Measurements from ENCODE around the gene SNTN.
"Not testable (repeated sequence)": the region's sequence is repeated elsewhere in the genome, so short reads cannot be mapped to it uniquely, and the experiment has no call there.

Gene SNTN

GRCh38 chr3:63652066-63652725, at the start of gene SNTN:
TSS of gene SNTN (plus strand) at chr3:63652675. CDS start at chr3:63652688, 13 bp downstream.
- DNase-seq (ENCODE audit: low read depth in 2 of 3, low spot score in 2 of 3): no peak

GRCh38 chr3:63607716-63608115, 44.8 kb upstream of the SNTN start:
- no peak for DNase-seq (ENCODE audit: low read depth in 2 of 3, low spot score in 2 of 3)

- DNase-seq (ENCODE audit: low read depth in 2 of 3, low spot score in 2 of 3): no peak
Measured at GRCh38 chr3:63609408-63609807, 43.1 kb upstream of the SNTN start.

DNA sequence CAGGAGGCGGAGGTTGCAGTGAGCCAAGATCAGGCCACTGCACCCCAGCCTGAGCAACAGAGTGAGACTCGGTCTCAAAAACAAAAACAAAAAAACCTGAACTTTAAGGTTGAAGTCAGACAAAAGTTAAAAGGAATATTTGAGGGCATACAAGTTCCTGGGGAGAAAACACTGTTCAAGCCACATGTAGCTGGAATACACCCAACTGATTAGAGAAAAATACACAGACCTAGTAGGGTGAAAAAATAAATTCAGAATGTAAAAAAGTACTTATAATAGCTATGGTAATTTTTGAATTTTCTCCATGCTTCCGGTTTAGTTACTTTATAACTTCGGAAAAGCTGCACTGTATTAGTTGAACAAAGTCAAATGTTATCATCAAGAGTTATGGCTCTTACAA, 42.6 kb upstream of the SNTN start:
- DNase-seq (ENCODE audit: low read depth in 2 of 3, low spot score in 2 of 3): no peak

DNA sequence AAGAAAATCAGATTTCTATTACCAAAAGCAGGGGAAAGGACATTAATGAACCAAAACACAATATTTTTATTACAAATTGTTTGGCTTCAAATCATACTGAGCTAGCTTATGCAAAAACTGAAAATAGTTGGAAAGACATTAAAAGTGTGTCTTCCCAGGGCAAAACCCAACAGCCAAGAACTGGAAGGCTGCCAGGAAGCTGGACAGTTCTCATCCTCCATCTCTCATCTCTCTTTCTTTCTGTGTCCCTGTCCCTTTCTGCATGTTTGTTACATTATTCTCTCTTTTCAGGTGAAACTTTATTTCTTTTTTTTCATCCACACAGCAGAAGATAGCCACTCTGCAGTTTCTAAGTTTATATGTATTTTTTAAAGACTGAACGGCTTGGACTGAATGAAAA, 41.1 kb upstream of the SNTN start:
- no peak for DNase-seq (ENCODE audit: low read depth in 2 of 3, low spot score in 2 of 3)

GRCh38 chr3:63613561-63613960, 38.9 kb upstream of the SNTN start:
- DNase-seq (ENCODE audit: low read depth in 2 of 3, low spot score in 2 of 3): no peak

- DNase-seq (ENCODE audit: low read depth in 2 of 3, low spot score in 2 of 3): no peak
Measured at GRCh38 chr3:63617391-63617790, 35.1 kb upstream of the SNTN start.

DNA sequence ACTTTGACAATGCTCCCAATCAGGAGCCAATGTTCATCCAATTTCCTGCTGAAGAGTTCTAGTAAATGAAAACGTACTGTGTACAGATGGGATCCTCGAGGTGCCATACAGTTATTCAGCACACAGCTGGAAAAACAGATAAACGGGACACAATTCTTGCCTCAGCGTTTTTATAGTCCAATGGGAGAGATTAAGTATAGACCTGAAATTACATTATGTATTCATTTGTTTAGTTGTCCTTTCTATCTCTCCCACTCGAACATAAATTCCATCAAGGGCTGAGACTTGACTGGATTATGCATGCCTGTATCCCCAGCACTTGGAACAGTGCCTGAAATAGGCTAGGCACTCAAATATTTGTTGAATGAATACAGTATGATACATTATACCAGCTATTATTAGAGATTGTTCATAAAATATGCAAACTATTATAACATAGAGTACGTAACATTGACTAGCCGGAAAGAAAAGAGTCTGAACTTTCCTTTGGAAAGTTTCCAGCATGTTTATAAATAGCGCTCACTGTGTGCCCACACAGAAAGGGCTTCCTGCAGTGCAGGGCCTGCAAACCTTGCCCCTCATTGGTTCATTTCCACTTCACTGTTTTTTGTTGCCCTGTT, 27.4 kb upstream of the SNTN start:
- DNase-seq (ENCODE audit: low read depth in 2 of 3, low spot score in 2 of 3): no peak

- DNase-seq (ENCODE audit: low read depth in 2 of 3, low spot score in 2 of 3): no peak
Measured at GRCh38 chr3:63631670-63632069, 20.8 kb upstream of the SNTN start.

DNA sequence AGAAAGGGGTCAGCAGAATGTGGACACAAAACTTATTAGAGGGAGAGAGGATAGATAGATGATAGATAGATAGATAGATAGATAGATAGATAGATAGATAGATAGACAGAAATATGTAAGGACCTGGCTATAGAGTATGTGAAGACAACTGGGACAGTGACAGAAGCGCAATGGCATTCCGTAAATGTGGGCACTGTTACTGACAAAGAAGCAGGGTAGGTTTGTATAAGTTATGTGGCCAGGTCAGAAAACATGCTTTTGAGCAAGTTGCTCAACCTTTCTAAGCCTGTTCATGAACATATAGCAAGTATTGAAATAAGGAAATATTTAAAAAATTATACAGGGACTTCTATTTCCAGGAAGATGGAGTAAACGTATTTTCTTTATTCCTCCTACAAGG, 17.3 kb upstream of the SNTN start:
- no peak for DNase-seq (ENCODE audit: low read depth in 2 of 3, low spot score in 2 of 3)

DNA sequence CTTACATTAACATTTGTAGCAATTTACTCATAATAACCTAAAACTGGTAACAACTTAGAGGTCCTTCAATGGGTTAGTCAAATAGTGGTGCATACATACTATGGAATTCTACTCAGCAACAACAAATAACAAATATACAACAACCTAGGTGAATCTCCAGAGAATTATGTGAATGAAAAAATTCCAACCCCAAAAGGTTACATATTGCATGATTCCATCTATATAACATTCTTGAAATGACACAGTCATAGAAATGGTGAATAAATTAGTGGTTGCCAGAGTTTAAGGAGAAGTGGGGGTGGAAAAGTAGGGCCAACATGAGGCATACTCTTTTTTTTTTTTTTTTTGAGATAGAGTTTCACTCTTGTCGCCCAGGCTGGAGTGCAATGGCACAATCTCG, 12.7 kb upstream of the SNTN start:
- no peak for DNase-seq (ENCODE audit: low read depth in 2 of 3, low spot score in 2 of 3)

DNA sequence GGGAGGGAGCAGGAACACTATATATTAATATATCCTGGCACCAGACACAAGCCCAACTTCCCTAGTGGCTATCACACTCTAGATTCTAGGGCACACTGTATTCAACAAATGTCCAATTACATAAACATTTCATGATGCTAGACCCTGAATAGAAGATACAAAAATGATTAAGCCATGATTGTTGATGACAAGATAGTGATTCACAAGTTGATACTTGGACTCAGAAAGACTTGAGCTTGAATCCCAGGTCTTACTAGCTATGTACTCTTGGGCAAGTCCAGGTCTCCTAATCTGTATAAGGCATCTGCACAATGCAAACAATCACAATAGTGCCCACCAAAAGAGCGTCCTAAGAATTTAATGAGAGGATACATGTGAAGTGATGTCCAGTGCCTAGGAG, 10.0 kb upstream of the SNTN start:
- no peak for DNase-seq (ENCODE audit: low read depth in 2 of 3, low spot score in 2 of 3)

DNA sequence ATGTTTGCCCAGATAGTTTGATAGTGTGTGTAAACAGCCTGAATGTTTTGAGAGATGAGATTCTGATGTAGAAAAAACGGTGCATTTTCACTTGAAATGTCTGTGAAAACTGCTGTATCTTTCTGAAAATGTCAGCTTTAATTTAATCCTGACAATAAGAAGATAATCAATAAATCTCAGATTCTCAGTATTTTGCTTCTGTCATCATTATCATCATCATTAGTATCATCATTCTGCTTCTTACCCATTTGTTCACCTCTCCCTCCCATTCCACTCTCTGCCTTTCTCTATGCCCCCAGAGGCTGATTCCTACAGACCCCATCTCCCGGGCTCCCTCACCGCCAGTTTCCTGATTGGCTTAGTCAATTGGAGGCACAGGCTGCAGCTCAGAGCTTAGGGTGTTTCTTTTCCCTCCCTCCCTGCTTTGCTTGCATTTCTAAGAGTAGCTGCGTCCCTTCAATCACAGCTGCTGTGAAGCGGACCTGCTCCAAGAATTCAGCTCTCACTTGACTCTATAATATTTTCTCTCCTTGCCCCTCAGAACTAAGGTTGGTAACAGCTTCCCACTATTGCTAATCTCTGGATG, 8.2 kb upstream of the SNTN start:
- DNase-seq (ENCODE audit: low read depth in 2 of 3, low spot score in 2 of 3): no peak

GRCh38 chr3:63644928-63645781, 7.3 kb upstream of the SNTN start:
- DNase-seq (ENCODE audit: low read depth in 2 of 3, low spot score in 2 of 3): not testable (repeated sequence)

DNA sequence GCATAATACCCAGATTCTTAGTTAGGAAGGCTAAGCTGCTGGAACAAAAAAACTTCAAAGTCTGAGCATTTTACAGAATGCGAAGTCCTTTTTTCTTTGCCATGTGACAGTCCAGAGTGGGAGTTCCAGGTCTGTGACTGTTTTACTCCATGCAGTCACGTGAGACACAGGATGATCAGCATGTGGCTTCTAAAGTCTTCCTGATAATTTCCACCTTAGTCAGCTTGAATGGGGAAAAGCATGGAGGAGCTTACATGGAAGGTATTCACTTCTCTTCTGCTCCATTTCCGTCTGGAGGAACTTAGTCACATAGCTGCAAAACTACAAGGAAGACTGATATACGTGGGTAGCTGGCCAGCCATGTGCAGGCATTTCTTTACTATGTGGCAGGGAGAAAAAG, 1.7 kb downstream of the SNTN start:
- DNase-seq (ENCODE audit: low read depth in 2 of 3, low spot score in 2 of 3): no peak

DNA sequence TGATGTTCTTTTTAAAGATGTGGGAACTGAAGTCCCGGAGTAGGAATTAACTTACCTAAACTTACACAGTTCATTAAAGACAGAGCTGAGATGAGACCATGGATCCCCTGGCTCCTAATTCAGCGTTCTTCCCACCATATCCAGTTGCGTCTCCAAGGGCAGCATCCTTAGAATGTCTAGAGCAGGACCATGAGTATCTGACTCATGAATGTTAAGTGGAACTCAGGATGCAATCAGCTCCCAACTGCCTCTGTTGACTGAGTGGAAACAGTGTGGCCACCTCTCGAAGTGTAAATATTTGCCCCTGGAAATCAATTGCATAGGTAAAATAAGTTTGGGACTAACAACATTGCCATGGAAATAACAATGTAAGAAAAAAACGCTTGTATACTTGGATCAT, 2.5 kb downstream of the SNTN start:
- no peak for DNase-seq (ENCODE audit: low read depth in 2 of 3, low spot score in 2 of 3)

DNA sequence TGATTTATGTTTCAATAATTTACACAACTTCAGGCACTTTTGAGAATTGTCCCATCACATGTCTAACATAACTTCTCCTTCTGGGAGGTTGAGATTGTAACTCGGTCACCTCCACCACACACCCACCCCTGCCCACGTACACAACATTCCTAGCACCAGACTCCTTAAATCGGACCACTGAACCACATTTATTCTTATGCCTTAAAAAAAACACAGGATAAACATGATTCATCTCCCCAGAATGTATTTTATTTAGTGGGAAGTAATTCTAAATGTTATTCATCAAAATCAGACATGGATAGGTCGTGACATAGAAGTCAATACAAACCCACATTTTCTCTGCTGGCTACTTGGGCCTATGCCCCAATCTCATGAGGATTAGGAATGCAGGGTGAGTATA, 3.0 kb downstream of the SNTN start:
- DNase-seq (ENCODE audit: low read depth in 2 of 3, low spot score in 2 of 3): no peak

DNA sequence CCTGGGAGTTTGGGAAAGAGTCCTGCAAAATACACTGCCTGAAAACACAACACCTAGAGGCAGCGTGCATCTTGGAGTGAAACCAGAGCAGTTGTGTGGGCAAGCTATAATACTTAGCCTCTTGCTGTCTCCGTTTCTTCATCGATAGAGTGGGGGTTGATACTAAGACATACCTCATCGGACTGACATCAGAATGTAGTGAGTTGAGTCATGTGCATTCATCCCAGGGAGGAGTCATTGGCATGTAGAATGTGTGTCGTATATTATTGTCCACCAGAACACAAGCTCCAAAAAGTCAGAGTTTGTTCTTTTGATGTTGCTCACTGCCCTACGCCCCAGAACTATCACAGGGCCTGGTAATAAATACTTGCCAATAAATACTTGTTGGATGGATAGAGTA, 4.3 kb downstream of the SNTN start:
- no peak for DNase-seq (ENCODE audit: low read depth in 2 of 3, low spot score in 2 of 3)

DNA sequence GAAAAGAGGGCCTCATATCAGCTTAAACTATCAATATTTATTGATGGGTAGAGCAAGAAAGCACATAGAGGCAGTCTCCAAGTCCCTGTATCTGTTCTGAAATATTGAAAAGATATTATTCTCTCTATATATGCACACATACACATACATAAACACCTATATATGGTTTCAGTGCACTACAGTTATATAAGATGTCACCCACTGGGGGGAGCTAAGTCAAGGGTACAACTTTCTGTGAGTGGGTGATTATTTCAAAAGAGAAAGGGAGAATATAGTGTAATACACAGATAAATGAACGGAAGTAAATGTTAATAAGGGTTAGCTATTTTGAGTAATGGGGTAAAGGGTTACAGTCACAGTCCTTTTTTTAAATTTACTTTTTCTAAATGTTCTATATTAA, 8.8 kb downstream of the SNTN start:
- no peak for DNase-seq (ENCODE audit: low read depth in 2 of 3, low spot score in 2 of 3)

DNA sequence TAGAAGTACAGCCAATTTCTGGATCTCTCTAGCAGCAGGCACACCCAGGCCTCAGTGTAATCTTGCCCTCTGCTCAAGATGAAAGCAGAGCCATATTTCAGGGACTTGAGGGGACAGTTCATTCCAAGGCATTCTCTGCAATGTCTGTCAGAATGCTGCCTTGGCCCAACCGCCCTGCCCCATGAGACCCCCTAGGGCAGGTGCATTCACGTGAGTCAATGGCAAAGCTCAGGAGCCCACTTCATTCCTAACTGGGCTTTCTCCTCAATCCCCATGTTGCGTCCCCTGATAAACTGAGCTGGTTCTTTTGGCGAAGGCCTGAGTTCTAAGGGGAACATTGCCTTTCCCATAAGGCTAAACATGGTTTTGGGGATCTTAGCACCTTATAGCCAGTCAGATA, 9.5 kb downstream of the SNTN start:
- DNase-seq (ENCODE audit: low read depth in 2 of 3, low spot score in 2 of 3): no peak

DNA sequence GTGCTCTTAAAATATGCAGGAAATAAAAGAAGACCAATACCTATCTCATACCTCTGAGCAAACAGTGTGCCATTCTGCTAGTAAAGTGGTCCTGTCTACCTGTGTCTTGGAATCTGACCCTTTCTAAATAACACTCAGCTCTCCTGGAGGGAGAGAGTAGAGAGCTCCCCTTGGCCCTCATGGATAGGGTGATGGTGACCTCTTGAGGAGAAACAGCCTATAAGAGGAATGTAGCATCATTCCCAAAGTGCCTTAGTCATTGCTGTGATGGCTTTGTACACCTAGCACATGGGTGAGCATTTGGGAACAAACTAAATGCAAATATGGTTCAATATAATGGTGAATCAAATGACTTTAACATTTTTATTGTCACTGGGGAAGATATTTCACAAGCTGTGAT, 10.0 kb downstream of the SNTN start:
- no peak for DNase-seq (ENCODE audit: low read depth in 2 of 3, low spot score in 2 of 3)

DNA sequence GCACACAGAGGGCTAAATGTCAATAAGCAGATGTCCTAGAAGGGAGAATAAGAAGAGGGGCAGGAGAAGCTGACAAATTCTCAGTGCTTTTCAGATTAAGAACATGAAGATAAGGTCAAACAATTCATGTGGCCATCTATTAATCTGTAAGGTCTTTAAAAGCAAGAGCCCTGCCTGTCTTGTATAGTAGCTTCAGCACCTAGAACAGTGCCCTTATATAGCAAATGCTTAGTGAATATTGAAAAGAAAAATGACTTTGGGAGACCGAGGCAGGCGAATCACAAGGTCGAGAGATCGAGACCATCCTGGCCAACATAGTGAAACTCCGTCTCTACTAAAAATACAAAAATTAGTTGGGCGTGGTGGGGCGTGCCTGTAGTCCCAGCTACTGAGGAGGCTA, 18.1 kb downstream of the SNTN start:
- no peak for DNase-seq (ENCODE audit: low read depth in 2 of 3, low spot score in 2 of 3)

Measured in activated CD8-positive, alpha-beta memory T cell treated with anti-CD3 and anti-CD28 coated beads for 48 hours (primary cell).